ENCODE data around the gene SLC9A9. TPM values are rescaled to one million over a fixed set of nuclear protein-coding genes. Genes with fewer than 3 reads are reported as not detected.

The SLC9A9 gene
- total and polyA plus RNA-seq, 9 of the 15 experiments (the other 6 are each of a cell fraction or from before 2014, with no cell fraction given), result 0.03 to 0.13 TPM; not detected in 7

GRCh38 chr3:143480344-143480743, 367.9 kb downstream of the SLC9A9 start (continued):
- no peak for TF ChIP-seq ZNF609 (CRISPR knock-in tag; IDR thresholded peaks at IDR 0.05; ENCODE audit: borderline replicate concordance)

GRCh38 chr3:143479727-143480126, 368.5 kb downstream of the SLC9A9 start:
- WGBS (ENCODE audit: insufficient coverage, low coverage, missing lambda C conversion rate), result 0% methylated on average over 1 of the region's 1 CpG
- CTCF ChIA-PET (ENCODE audit: low intra/inter-chr PET ratio), result no interaction called here
- Histone ChIP-seq H3K4me1 (replicated peaks in 1 of 2; ENCODE audit: control insufficient read depth in 2 of 2, insufficient read depth in 2 of 2, low read length in 2 of 2) (peaks cover 0 to 2% of the 10 kb centered on the region in 2 experiments; a peak in 1 of 5 replicates), H3K9me1 (ENCODE audit: control insufficient read depth, insufficient read depth, low read length) (no peaks in the 10 kb centered on the region), H2AFZ (ENCODE audit: low read depth, low read length) (no peak overlapping the region), H3K79me2 (ENCODE audit: control insufficient read depth, insufficient read depth, low read length) (no peaks in the 10 kb centered on the region), H3K27me3 (ENCODE audit: control insufficient read depth in 2 of 2, insufficient read depth in 2 of 2, low read length in 2 of 2) (no peaks in the 10 kb centered on the region; a peak in 1 of 5 replicates), H4K20me1 (replicated peaks; ENCODE audit: control insufficient read depth, insufficient read depth, low read length) (no peaks in the 10 kb centered on the region), H3K36me3 (ENCODE audit: control insufficient read depth, insufficient read depth, low read length) (no peaks in the 10 kb centered on the region), H3K27ac (ENCODE audit: extremely low read depth, low read depth, low read length) (no peak overlapping the region), H3K9me3 (replicated peaks; ENCODE audit: control insufficient read depth, insufficient read depth, low read depth, low read length) (no peaks in the 10 kb centered on the region), H3K9ac (ENCODE audit: insufficient read depth in 1 of 2, low read depth in 2 of 2, low read length in 2 of 2) (no peak overlapping the region), H3K4me2 (ENCODE audit: insufficient read depth, low read length) (no peak overlapping the region), H3K4me3 (no peak overlapping the region)
- FAIRE-seq, result no peak
- DNase-seq (ENCODE audit: extremely low read depth in 1 of 4, low spot score in 3 of 4), result no peak
- no TSS peak for BruUV-seq (replicated peaks)
- intact Hi-C loops (cut with micrococcal nuclease), result no loop called here
- no peak for ATAC-seq
- in situ Hi-C loops (cut with MboI), result no loop called here
- no peak for TF ChIP-seq SIRT6 (IDR thresholded peaks at IDR 0.05; ENCODE audit: low read depth, low read length)
- POLR2A ChIA-PET, result no interaction called here
